ENCODE measurements around the gene IRAK3.

The IRAK3 gene, protein sequence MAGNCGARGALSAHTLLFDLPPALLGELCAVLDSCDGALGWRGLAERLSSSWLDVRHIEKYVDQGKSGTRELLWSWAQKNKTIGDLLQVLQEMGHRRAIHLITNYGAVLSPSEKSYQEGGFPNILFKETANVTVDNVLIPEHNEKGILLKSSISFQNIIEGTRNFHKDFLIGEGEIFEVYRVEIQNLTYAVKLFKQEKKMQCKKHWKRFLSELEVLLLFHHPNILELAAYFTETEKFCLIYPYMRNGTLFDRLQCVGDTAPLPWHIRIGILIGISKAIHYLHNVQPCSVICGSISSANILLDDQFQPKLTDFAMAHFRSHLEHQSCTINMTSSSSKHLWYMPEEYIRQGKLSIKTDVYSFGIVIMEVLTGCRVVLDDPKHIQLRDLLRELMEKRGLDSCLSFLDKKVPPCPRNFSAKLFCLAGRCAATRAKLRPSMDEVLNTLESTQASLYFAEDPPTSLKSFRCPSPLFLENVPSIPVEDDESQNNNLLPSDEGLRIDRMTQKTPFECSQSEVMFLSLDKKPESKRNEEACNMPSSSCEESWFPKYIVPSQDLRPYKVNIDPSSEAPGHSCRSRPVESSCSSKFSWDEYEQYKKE

DNA sequence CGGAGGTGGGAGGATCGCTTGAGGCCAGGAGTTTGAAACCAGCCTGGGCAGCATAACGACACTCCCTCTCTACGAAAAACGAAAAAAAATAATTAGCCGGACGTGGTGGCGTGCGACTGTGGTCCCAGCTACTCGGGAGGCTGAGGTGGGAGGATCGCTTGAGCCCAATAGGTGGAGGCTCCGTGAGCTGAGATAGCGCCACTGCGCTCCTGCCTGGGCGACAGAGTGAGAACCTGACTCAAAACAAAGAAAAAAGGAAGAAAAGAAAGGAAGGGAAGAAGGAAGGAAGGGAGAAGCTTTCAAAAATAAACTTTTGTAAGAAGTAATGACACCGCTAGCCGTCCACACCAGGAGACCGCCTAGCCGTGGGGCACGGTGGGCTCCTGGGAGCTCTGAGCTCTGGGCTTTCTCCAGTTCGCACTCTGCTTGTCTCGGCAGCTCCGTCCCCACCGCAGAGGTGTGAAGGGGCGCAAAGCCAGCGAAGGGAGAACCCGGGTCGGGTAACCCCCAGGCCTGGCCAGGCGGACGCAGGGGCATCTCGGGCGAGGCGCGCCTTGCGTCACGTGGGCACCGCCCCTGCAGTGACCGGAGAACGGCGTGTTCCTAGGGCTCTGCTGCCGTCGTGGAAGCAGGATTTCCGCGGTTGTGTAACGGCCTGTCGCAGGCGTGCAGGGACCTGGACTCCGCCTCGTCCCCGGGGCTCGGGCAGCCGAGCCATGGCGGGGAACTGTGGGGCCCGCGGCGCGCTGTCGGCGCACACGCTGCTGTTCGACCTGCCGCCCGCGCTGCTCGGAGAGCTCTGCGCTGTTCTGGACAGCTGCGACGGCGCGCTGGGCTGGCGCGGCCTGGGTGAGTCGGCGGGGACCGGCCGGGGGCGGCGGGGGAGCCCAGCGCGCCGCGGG is at the start of gene IRAK3:
IRAK3 (plus strand) TSS at position 631 of the 902 bp plus-strand sequence; CDS start at position 717, 86 bp downstream.
- DNase-seq: peak; percentile 42 to 86

DNA sequence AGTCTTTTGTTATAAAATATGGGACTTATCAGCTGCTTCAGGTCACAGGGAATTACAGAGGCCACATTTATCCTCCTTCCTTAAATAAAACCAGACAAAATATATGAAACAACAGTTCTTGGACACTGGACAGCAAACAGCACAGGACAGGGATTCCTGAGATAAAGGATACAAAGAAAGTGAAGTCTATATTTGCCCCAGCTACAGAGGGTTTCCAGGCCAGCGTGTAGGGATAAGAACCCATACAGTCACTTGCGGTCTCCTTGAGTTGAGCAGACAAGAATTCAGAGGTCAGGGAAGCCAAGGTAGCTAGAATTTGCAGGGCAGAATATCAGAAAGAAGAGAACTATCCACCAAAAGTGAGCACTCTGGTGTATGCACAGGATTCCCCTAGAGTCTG is 49.7 kb upstream of the IRAK3 start:
- DNase-seq: no peak

DNA sequence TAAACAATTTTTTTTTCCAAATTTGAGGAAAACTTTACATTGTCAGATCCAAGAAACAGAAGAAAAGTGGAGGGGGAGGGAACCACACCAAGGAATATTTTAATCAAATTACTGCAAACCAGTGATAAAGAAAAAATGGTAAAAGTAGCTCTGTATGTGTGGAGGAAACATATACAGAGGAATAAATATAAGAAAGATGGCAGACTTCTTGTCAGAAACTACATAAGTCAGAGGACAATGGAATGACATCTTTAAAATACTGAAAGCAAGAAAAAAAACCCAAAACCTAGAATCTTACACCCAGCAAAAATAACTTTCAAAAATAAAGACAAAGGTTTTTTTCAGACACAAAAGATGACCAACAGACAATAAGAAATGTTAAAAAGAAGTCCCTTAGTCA is 48.3 kb upstream of the IRAK3 start:
- no peak for DNase-seq

DNA sequence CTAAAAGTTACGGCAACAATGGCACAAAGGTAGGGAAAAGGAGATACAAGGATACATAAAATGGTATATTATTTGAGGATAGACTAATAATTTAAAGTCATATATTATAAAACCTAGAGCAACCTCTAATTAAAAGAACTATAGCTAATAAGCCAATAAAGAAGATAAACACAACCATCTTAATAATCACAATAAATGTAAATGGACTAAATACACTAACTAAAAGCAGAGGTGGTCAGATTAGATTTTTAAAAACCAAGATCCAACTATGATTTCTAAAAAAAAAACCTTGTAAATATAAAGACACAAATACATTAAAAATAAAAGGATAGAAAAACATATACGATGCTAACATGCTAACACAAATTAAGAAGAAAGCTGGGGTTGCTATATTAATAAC is 47.7 kb upstream of the IRAK3 start:
- DNase-seq: no peak

DNA sequence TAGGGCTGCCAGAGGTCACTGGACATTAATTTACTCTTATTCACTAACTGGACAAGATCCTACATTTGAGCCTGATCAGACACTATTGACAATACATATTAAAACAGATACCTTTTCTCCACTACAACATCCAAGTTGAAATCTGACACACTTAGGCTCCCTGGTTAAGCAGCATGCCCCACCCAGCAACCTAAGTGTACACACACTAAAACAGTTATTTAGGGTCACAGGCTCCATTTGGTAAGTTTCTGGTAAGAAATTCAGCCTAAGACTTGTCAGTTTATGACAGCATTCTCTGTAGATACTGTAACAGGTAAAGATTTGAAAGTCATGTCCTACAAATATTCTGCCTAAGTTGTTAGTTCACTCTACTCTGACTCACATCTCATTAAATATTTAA is 46.2 kb upstream of the IRAK3 start:
- DNase-seq: no peak

DNA sequence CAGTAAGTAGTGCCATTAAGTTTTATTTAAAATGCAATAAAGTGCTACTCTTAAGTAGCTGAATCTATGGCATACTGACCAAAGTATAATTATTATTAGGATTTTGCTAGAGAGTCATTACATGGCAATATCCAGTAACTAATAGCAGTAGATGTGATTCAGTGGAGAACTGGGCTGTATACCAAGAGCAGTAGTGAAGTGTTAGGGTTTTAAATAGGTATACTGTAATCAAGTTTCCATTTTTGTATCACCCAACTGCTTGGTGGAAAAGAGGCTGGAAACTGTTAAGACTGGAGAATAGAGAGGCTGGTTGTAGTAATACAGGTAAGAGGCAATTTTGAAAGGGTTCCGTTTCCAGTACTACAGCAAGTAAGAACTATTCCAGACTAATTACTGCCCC is 45.1 kb upstream of the IRAK3 start:
- DNase-seq: no peak

DNA sequence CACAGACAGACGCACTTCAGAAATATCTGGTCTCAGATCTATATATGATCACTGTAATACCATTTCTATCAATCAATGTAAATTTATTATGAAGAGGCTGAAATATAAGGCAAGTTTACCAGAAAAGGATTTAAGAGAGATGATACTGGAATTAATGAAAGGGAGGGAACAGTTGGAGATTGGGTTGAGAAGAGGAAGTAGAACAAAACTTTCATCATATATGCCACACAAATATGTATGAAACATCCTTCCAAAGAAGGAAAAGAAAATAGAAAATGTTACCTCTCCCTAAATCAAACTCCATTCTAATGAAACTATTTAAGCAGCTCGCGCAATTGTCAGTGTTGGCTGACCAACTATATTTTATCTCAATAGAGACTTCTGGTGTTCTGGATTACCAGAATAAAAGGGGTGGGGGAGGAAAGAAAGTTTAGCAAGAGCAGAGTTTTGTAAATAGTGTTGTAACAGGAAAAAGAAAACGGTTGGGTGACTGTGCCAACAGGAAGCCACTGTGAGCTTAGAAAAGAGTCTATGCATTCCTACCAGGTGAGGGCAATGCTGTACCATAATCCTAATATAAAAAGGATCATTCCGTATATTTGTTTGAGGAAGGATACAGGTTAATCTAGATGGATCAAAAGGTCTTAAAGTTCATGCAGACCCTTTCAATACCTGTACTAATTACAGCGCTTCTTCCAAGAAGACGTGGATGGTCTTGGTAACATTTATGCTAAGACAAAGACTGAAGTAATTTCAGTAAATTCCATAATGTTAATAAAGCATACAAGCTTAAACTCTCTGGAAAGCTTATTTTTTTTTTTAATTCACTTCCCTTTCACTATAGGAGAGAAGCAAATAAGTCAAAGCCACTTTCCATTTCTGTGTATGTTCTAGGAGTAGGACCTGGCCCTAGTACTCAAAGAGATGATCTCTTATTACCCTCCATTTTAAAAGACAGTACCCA is 43.9 kb upstream of the IRAK3 start:
- peak; percentile 11 to 15 for DNase-seq

DNA sequence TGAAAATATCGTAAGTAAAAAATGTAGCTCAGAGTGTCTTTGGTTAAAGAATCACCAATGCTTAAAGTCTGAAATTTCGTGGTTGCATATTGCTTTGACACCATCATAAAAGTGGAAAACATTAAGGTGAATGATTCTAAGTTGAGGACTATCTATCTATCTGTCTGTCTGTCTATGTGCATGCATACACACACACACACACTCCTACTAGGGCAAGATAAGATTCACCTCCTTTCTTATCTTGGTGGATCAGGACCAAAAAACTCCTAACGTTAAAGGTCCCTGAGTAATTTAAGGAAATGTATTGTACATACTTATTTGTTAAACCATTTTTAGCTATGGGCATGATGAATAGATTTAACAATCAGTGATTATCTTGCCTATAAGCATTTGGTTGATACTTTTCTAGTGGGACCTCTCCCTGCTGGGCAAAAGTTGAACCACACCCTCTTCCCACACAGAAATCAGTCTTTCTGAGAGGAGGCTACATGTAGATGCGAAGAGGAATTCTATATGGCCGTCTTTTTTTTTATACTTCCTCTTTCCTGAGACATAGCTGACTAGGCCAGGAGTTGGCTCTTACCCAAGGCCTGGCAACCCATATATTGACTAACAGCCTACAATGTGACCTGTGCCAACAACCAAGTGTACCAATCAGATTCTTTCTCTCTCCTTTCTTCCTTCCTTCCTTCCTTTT is 39.2 kb upstream of the IRAK3 start:
- peak in 1 of 2 donors; percentile 48 for DNase-seq

DNA sequence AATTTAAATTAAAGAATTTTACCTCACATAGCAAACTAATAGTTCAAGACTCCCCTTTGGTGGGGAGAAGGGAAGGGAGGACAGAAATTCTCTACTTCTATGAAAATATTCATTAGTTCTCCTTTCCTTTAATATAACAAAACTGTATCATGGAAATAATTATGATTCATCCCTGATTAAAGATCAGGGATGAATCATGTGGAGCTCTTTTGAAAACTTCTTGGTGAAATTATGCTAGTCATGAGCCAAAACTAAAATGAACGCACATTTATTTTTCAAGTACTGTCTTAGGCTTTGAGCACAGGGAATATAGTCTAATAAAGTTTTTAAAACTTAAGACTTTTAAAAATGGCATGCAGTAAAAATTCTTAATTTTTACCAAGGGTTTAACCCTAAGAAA is 36.3 kb upstream of the IRAK3 start:
- DNase-seq: no peak

DNA sequence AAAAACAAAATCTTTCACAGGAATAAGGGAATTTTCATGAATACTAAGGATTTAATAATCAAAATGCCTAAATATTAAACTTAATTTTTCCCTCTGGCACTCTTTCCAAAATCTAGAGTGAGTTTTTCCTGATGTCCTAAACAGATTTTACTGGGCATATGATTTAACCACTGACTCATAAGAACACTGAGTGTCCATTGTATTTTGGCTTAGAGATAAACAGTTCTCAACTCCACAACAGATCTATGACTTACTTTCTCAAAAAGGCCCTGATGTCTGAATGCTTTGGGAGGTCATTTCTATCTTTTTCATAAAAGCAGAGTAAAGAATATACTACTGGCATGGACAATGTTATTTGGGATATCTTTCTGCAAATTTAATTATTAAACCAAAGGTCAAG is 34.2 kb upstream of the IRAK3 start:
- no peak for DNase-seq

DNA sequence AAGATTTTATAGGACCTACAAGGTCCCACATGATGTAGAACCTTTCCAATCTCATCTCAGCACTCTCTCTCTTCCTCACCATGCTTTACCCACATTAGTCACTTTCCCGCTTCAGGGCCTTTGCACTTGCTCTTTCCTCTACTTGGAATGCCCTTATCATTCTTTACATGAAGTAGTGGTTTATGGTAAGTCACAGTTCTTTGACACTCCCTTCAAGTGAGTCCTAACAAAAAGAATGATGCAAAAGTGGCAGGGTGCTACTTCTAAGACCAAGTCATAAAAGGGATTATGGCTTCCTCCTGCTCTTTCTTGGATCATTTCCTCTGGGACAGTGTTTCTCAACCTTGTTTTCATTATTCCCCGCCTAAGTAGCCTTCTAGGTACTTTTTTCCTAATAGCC is 32.4 kb upstream of the IRAK3 start:
- DNase-seq: no peak

DNA sequence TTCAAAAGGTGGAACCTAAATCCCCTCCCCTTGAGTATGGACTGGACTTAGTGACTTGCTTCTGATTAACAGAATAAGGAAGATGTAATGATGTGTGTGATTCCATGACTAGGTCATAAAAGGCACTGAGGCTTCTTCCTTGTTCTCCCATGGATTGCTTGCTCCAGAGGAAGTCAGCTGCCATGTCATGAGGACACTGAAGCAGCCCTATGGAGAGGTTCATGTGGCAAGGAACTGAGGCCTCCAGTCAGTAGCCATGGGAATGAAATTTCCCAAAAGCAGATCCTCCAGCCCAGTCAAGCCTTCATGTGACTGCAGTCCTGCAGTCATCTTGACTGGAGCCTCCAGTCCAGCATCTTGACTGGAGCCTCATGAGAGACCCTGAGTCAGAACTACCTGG is 29.9 kb upstream of the IRAK3 start:
- DNase-seq: no peak

DNA sequence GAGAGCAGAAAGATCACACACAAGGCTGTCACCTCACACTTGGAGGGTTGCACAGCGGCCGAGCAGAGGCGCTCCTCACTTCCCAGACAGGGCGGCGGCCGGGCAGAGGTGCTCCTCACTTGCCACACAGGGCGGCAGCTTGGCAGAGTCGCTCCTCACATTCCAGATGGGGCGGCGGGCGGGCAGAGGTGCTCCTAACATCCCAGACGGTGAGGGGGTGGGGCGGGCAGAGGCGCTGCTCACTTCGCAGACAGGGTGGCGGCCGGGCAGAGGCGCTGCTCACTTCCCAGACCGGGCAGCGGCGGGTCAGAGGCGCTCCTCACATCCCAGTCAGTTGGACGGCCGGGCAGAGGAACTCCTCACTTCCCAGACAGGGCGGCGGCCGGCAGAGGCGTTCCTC is 28.3 kb upstream of the IRAK3 start:
- no peak for DNase-seq

DNA sequence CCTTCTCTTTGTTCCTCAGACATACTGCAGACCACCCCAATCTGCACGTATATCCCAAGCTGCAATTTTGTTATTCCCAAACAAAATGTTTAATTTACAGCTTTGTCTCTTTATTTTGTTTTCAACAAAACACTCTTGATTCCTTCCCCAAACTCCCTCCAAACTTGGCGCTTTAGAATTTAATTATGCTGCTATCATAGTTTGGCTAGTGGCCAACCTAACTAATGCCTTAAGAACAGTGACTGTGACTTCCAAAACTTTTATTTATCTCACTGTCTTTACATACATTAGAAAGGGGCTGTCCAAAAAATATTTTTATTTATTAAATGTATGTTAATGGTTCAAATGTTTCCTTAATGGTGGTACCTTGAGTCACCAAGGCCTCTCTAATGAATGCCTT is 26.3 kb upstream of the IRAK3 start:
- DNase-seq: no peak

DNA sequence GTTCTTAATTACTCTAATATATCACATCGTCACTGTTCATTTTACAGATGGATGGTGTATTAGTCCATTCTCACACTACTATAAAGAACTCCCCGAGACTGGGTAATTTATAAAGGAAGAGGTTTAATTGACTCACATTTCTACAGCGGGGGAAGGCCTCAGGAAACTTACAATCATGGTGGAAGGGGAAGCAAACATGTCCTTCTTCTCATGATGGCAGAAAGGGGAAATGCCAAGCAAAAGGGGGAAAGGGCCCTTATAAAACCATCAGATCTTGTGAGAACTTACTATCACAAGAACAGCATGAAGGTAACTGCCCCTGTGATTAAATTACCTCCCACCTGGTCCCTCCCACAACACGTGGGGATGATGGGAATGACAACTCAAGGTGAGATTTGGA is 25.7 kb upstream of the IRAK3 start:
- DNase-seq: no peak

DNA sequence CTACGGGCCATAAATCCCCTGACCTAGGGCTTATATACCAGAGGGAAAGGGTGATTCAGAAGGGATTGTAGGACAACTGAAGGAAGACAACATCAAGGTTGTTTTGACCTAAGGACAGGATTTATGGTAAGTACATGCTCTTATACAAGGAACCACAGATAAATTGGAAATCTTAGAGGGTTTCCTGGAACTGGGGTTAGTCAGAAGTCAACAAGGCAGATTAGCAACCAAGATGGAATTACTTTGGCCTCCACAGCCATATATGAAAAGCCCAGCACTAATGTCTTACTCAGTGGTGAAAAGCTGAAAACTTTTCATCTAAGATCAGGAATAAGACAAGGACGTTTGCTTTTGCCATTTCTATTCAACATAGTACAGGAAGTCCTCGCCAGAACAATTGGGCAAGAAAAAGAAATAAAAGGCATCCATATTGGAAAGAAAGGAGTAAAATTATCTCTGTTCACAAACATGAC is 24.6 kb upstream of the IRAK3 start:
- no peak for DNase-seq

DNA sequence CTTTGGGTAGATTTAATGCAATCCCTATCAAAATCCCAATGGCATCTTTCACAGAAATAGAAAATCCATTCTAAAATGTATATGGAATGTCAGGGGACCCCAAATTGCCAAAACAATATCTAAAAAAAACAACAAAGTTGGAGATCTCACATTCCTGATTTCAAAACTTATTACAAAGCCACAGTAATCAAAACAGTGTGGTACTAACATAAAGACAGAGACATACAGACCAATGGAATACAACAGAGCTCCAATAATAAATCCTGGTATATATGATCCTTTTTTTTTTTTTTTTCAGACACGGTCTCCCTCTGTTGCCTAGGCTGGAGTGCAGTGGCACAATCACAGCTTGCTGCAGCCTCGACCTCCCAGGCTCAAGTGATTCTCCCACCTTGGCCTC is 23.9 kb upstream of the IRAK3 start:
- DNase-seq: no peak

DNA sequence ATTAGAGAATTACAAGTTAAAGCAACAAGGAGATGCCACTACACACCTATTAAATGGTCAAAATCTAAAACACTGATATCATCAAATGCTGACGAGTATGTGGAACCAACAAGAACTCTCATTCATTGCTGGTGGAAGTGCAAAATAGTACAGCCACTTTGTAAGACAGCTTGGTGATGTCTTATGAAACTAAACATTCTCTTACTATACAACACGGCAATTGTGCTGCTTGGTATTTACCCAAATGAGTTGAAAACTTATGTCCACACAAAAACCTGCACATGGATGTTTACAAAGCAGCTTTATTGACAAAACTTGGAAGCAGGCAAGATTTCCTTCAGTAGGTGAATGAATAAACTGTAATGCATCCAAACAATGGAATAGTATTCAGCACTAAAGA is 22.5 kb upstream of the IRAK3 start:
- DNase-seq: no peak

DNA sequence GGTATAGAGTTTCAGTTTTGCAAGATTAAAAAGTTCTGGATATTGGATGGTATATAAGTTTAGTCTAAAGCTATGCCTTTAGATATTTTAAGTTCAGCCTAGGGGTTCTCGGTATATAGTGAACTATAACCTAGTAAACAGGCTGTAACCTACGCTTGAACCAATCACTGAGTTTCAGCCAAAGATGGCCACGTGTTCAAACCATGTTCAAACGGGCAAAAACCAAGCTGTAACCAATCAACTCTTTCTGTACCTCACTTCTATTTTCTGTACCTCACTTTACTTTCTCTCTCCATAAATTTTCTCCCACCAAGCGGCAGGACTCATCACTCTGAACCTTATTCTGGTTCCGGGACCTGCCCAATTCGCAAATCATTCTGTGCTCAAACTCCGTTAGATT is 20.6 kb upstream of the IRAK3 start:
- DNase-seq: no peak

DNA sequence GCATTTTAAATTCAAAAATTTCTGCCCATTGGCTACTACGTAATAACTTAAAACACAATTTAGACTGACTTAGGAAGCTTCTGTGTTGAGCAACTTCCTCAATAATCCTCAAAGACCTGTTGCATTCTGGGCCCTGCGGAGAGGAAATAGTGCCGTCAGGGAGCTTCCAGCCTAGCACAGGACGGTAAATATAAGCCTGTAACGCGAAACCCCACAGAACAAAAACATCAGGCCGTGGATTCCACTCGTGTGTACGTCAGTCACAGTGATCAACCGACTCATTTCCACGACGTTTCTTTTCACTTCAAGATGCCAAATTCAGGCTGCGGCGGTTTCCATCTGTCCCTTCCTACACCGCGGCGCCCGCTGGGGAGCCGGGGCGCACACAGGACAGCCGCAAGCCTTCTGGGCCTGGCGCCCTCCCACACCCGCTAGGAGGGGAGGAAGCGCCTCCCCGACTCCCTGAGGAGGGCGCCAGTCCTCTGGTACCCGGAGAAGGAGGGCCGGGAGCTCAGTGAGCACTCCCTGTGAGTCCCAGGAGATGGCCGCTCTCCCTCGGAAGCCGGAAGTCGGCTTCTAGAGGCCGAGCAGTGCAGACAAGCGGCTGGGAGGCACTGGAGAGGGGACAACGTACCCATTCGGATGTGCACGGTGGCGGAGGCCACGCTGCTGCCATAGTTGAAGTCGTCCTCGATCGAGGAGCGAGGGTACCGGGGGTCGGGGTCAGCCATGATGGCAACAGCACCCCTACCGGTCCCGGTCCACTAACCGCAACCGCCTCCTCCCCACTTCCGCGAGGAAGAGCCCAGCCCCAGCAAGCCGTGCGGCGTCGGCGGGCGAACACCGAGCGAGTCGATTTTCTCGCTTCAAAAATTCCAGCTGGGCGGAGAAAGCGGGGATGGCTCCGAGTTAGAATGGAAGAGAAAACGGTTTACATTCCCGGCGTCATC is 19.5 kb upstream of the IRAK3 start, which contains the start of gene TMBIM4:
TMBIM4 (minus strand) TSS at position 776 of the 950 bp plus-strand sequence; CDS start at position 731, 45 bp downstream.
- peak; percentile 86 to 88 for DNase-seq

Measured in CD4-positive, alpha-beta T cell treated with Interleukin-1 beta for 1 hour (primary cell).